GM23248 (cell line): ENCODE measurements around the gene AOPEP. TPM values are rescaled to one million over a fixed set of nuclear protein-coding genes. Genes with fewer than 3 reads are reported as not detected.

Experiments
- DNase-seq: peaks from one replicate; pipeline ENCODE4 v3.0.0-alpha.2; 2015
- H2AFZ ChIP-seq: fragments of 200-600 bp; sonication (generic); 2 replicates; pipeline ENCODE4 v1.6.1; 2016; ENCODE audit warnings: antibody characterized with exemption
- H3F3A ChIP-seq: fragments of 200-600 bp; sonication (generic); 2 replicates; pipeline ENCODE4 v1.6.1; 2016; ENCODE audit warnings: mild to moderate bottlenecking, antibody characterized with exemption, mixed run types; ENCODE audit not compliant: insufficient read depth
- H3K27ac ChIP-seq: fragments of 200-600 bp; sonication (generic); 2 replicates; pipeline ENCODE4 v1.5.1; 2016; ENCODE audit warnings: mild to moderate bottlenecking
- H3K27me3 ChIP-seq: fragments of 200-600 bp; sonication (generic); replicated peaks from 2 replicates; pipeline ENCODE4 v1.6.1; 2016; ENCODE audit warnings: mild to moderate bottlenecking; ENCODE audit not compliant: insufficient read depth
- H3K36me3 ChIP-seq: fragments of 200-600 bp; sonication (generic); 2 replicates; pipeline ENCODE4 v1.6.1; 2016; ENCODE audit warnings: low read depth, mild to moderate bottlenecking
- H3K4me1 ChIP-seq: fragments of 200-600 bp; sonication (generic); 2 replicates; pipeline ENCODE4 v1.6.1; 2016; ENCODE audit warnings: mild to moderate bottlenecking; ENCODE audit not compliant: insufficient read depth
- H3K4me2 ChIP-seq: fragments of 200-600 bp; sonication (generic); one replicate; pipeline ENCODE4 v1.6.1; 2016; ENCODE audit warnings: mild to moderate bottlenecking; ENCODE audit not compliant: unreplicated experiment
- H3K4me3 ChIP-seq: fragments of 200-600 bp; sonication (generic); 2 replicates; pipeline ENCODE4 v1.5.1; 2016; ENCODE audit warnings: mild to moderate bottlenecking
- H3K79me2 ChIP-seq: fragments of 200-600 bp; sonication (generic); 2 replicates; pipeline ENCODE4 v1.6.1; 2016; ENCODE audit warnings: mild to moderate bottlenecking; ENCODE audit not compliant: insufficient read depth
- H3K9ac ChIP-seq: fragments of 200-600 bp; sonication (generic); 2 replicates; pipeline ENCODE4 v1.6.1; 2016; ENCODE audit warnings: mild to moderate bottlenecking
- H3K9me2 ChIP-seq: fragments of 200-600 bp; sonication (generic); 2 replicates; pipeline ENCODE4 v1.6.1; 2016; ENCODE audit warnings: mixed run types, mild to moderate bottlenecking, moderate library complexity; ENCODE audit not compliant: insufficient read depth
- H3K9me3 ChIP-seq: fragments of 200-600 bp; sonication (generic); one replicate; pipeline ENCODE4 v1.6.1; 2017; ENCODE audit warnings: low read depth
- H4K20me1 ChIP-seq: fragments of 200-600 bp; sonication (generic); 2 replicates; pipeline ENCODE4 v1.6.0; 2016; ENCODE audit not compliant: insufficient read depth
- EZH2 ChIP-seq: fragments of 200-600 bp; sonication (generic); IDR thresholded peaks from 2 replicates; pipeline ENCODE4 v1.6.1; 2018; ENCODE audit warnings: antibody characterized with exemption, mild to moderate bottlenecking; ENCODE audit not compliant: insufficient read depth, poor library complexity, severe bottlenecking
- EZH2phosphoT487 ChIP-seq: fragments of 200-600 bp; sonication (generic); IDR thresholded peaks from 2 replicates; pipeline ENCODE4 v1.6.1; 2018; ENCODE audit warnings: antibody characterized with exemption, moderate library complexity, mild to moderate bottlenecking, low read depth; ENCODE audit not compliant: insufficient read depth
- WGBS, 2 experiments: methylation state at CpG; one replicate each; pipeline ENCODE4 v1.1.6; 2015 to 2017; ENCODE audit warnings: low lambda C conversion rate in 2 of 2, low coverage in 1 of 2; ENCODE audit errors: missing lambda C conversion rate in 2 of 2; 5-methylcytosine and 5-hydroxymethylcytosine counted together
- in situ Hi-C: fragments of 300-500 bp; cut with MboI; formaldehyde crosslinking; loops from 2 replicates; pipeline ENCODE4 v1.15.0; 2020
- polyA plus RNA-seq: library from polyadenylated mRNA; unstranded; fragments of >200 nt; fragmentation: Nextera tagmentation; extraction: Ambion mirVana; gene quantifications from 2 replicates; pipeline ENCODE4 v1.2.1, GENCODE V29; 2016
- total RNA-seq: library from RNA; depleted of rRNA; stranded (reverse); fragments of >200 nt; shearing (Covaris generic); gene quantifications from 2 replicates; pipeline ENCODE4 v1.2.3, GENCODE V29; 2014

The AOPEP gene
- total and polyA plus RNA-seq, 2 experiments from 2014 or later = 90.0 to 120 TPM

- H3K27ac ChIP-seq = no peak overlapping the region
- H3K79me2 ChIP-seq = no peaks in the 10 kb centered on the region
- H3K36me3 ChIP-seq = no peaks in the 10 kb centered on the region
- no peak for TF ChIP-seq EZH2phosphoT487
- TF ChIP-seq EZH2 = no peak
- no peak for DNase-seq
- H3K4me1 ChIP-seq = peaks cover 13% of the 10 kb centered on the region
- no peaks in the 10 kb centered on the region for H3K9me3 ChIP-seq
- no peak overlapping the region for H3K9ac ChIP-seq
- WGBS, 2 experiments = 67 to 69% methylated on average over 2 of the region's 2 CpGs
- H3F3A ChIP-seq = peaks cover 4% of the 10 kb centered on the region; the same call in 1 of the 2 replicates
- H4K20me1 ChIP-seq = no peaks in the 10 kb centered on the region
- H3K9me2 ChIP-seq = no peaks in the 10 kb centered on the region
- no peaks in the 10 kb centered on the region for H3K27me3 ChIP-seq
- H2AFZ ChIP-seq = peak overlapping the region; percentile 94; the same call in 1 of the 2 replicates
- no peak overlapping the region for H3K4me2 ChIP-seq
- H3K4me3 ChIP-seq = no peak overlapping the region
- in situ Hi-C loops = loop anchor here (10.0 kb wide), 2 partner anchors 94 to 444 kb away; no protein-coding TSS in a partner anchor
Observed at GRCh38 chr9:94680621-94681020, 45.9 kb upstream of the AOPEP start.

- Histone ChIP-seq H3K4me1 (peaks cover 7% of the 10 kb centered on the region), H3K36me3 (no peaks in the 10 kb centered on the region), H3K4me3 (peak overlapping the region; percentile 31; the same call in 1 of the 2 replicates), H3F3A (no peaks in the 10 kb centered on the region), H2AFZ (peak overlapping the region; percentile 94), H3K9me2 (no peaks in the 10 kb centered on the region), H3K27ac (peak overlapping the region; percentile 38), H3K27me3 (no peaks in the 10 kb centered on the region), H3K9me3 (no peaks in the 10 kb centered on the region), H4K20me1 (no peaks in the 10 kb centered on the region), H3K79me2 (no peaks in the 10 kb centered on the region), H3K9ac (peak overlapping the region; percentile 77), H3K4me2 (peak overlapping the region; percentile 63)
- TF ChIP-seq EZH2 = no peak
- no peak for TF ChIP-seq EZH2phosphoT487
- 0 to 4% methylated on average over 7 of the region's 7 CpGs for WGBS, 2 experiments
- in situ Hi-C loops = loop anchor here (10.0 kb wide), 2 partner anchors 93 to 443 kb away; no protein-coding TSS in a partner anchor
- DNase-seq = peak; percentile 95
Observed at GRCh38 chr9:94681508-94681907, 45.0 kb upstream of the AOPEP start.

DNA sequence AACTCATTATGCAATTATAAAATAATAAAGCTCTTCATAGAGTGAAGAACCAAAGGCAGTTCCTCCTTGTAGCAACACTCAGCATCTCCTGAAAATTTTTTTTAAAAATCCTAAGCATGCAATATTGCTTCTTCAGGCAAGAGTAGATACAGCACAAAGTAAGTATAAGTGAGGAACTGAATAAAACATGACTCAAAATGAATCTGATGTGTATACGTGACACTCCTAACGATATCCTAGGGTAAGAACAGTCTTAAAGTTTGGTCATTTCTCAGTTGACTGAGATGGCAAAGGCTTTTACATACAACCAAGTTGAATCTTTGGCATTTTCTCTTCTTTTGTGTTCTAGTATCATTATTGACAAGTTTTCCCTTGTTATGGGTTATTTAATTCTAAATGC lies 41.1 kb upstream of the AOPEP start:
- TF ChIP-seq EZH2phosphoT487 (no peak), EZH2 (no peak)

DNA sequence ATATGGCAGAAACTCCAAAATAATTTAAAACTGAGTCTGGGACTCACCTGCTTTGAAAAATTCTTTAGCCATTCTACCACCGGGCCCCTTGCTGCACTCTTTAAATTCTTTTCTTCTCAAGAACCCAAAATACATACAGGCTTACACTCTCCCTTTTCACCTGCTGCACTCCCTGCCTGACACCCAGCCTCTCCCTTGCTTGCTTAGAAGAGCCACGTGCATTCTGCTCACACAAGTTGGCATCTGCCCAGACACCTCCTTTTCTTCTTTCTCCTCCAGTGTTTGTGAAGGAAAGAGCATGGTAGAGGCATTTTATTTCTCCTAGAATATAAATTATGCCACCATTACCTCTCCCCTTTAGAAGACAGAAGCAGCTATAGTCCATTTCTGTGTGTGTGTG lies 39.0 kb upstream of the AOPEP start:
- Histone ChIP-seq H4K20me1 (no peaks in the 10 kb centered on the region), H3K4me2 (no peak overlapping the region), H3K27me3 (no peaks in the 10 kb centered on the region), H2AFZ (no peak overlapping the region), H3K79me2 (no peaks in the 10 kb centered on the region), H3K27ac (no peak overlapping the region), H3K36me3 (no peaks in the 10 kb centered on the region), H3F3A (no peaks in the 10 kb centered on the region), H3K9me3 (no peaks in the 10 kb centered on the region), H3K4me3 (no peak overlapping the region), H3K4me1 (no peaks in the 10 kb centered on the region), H3K9ac (no peak overlapping the region), H3K9me2 (no peaks in the 10 kb centered on the region)
- TF ChIP-seq EZH2 = no peak
- no peak for TF ChIP-seq EZH2phosphoT487
- DNase-seq = no peak
- WGBS, 2 experiments = 44 to 60% methylated on average over 2 of the region's 2 CpGs
- in situ Hi-C loops = loop anchor here (10.0 kb wide), 2 partner anchors 87 to 437 kb away; no protein-coding TSS in a partner anchor

More for the DNA sequence above, 41.1 kb upstream of the AOPEP start:
- no peak overlapping the region for H3K4me2 ChIP-seq
- no peaks in the 10 kb centered on the region for H3K79me2 ChIP-seq
- 97% methylated on average over 2 of the region's 2 CpGs for WGBS, 2 experiments
- no peak overlapping the region for H2AFZ ChIP-seq
- no peak overlapping the region for H3K9ac ChIP-seq
- H3F3A ChIP-seq = no peaks in the 10 kb centered on the region
- H3K27me3 ChIP-seq = no peaks in the 10 kb centered on the region
- in situ Hi-C loops = loop anchor here (10.0 kb wide), 2 partner anchors 89 to 439 kb away; no protein-coding TSS in a partner anchor
- H3K4me1 ChIP-seq = peaks cover 7% of the 10 kb centered on the region
- no peaks in the 10 kb centered on the region for H4K20me1 ChIP-seq
- no peaks in the 10 kb centered on the region for H3K9me2 ChIP-seq
- no peak overlapping the region for H3K27ac ChIP-seq
- H3K36me3 ChIP-seq = no peaks in the 10 kb centered on the region
- no peaks in the 10 kb centered on the region for H3K9me3 ChIP-seq
- no peak for DNase-seq
- no peak overlapping the region for H3K4me3 ChIP-seq

DNA sequence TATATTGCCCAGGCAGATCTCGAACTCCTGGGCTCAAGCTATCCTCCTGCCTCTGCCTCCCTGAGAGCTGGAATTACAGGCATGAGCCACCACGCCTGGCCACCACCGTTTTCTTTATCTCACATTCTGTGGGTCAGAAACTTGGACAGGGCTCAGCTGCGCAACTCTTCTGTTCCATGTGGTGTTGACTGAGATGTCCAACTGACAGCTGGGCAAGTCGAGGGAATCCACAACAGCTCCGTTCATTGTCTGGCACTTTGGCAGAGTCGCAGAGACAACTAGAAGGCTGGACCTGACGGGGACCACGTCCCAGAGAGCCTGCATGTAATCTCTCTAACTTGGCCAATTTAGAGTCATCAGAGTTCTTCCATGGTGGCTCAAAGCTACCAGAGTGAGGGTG lies 36.2 kb upstream of the AOPEP start:
- Histone ChIP-seq H3K9me2 (no peaks in the 10 kb centered on the region), H3K27me3 (no peaks in the 10 kb centered on the region), H3K36me3 (no peaks in the 10 kb centered on the region), H3K4me2 (no peak overlapping the region), H2AFZ (no peak overlapping the region), H3K9me3 (no peaks in the 10 kb centered on the region), H4K20me1 (no peaks in the 10 kb centered on the region), H3K27ac (no peak overlapping the region), H3K79me2 (no peaks in the 10 kb centered on the region), H3K4me3 (no peak overlapping the region), H3K9ac (no peak overlapping the region), H3K4me1 (no peaks in the 10 kb centered on the region), H3F3A (no peaks in the 10 kb centered on the region)
- no peak for TF ChIP-seq EZH2phosphoT487
- 50 to 59% methylated on average over 9 of the region's 9 CpGs for WGBS, 2 experiments
- in situ Hi-C loops = no loop called here
- no peak for DNase-seq
